PC-3 (cell line): ENCODE measurements around the gene ERMN.
A peak's percentile ranks its signal among the peaks of the same experiment; 100 is the strongest.

Experiments
- EZH2 ChIP-seq: fragments of 300-600 bp; sonication (generic); IDR thresholded peaks from one replicate; pipeline ENCODE4 v1.6.1; 2017; ENCODE audit warnings: antibody characterized with exemption, mild to moderate bottlenecking, low read length; ENCODE audit not compliant: unreplicated experiment
- EZH2phosphoT487 ChIP-seq: fragments of 300-600 bp; sonication (generic); IDR thresholded peaks from 2 replicates; pipeline ENCODE4 v1.6.1; 2018; ENCODE audit warnings: mild to moderate bottlenecking, antibody characterized with exemption, low read length, borderline replicate concordance
- TF ChIP-seq, protein P1 (sequence below): fragments of 300-600 bp; sonication (generic); conservative IDR thresholded peaks from 2 replicates; pipeline ENCODE4 v1.5.1; 2017; ENCODE audit warnings: antibody characterized with exemption, low read depth, mild to moderate bottlenecking, low read length

DNA sequence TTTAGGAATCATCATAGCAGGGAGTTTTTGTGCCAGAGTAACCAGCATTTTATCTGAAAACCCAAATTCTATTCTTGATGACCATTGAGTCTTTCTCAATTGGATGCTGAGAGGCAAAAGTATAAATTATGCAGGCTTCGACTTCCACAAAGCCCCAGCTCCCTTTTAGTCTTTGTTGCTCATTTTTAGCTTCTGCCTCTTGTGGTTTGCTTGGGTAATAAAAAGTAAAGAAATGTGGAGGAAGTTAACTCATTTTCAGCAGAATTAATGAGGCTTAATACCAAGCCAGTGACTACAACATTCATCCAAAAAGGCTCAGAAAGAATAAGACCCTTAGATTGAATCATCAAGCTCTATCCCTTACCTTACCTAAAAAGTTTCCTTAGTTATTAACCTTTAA lies 18.6 kb downstream of the ERMN start:
- TF ChIP-seq, protein P1, sequence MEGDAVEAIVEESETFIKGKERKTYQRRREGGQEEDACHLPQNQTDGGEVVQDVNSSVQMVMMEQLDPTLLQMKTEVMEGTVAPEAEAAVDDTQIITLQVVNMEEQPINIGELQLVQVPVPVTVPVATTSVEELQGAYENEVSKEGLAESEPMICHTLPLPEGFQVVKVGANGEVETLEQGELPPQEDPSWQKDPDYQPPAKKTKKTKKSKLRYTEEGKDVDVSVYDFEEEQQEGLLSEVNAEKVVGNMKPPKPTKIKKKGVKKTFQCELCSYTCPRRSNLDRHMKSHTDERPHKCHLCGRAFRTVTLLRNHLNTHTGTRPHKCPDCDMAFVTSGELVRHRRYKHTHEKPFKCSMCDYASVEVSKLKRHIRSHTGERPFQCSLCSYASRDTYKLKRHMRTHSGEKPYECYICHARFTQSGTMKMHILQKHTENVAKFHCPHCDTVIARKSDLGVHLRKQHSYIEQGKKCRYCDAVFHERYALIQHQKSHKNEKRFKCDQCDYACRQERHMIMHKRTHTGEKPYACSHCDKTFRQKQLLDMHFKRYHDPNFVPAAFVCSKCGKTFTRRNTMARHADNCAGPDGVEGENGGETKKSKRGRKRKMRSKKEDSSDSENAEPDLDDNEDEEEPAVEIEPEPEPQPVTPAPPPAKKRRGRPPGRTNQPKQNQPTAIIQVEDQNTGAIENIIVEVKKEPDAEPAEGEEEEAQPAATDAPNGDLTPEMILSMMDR, result peak; percentile 38; the same call in 1 of the 2 replicates
- TF ChIP-seq EZH2 (no peak), EZH2phosphoT487 (no peak)
